Epithelial cell of umbilical artery (primary cell): ENCODE results near the gene PCDHA8. TPM values are rescaled to one million over a fixed set of nuclear protein-coding genes. Genes with fewer than 3 reads are reported as not detected.

Experiments
- total RNA-seq: library from RNA; depleted of rRNA; stranded (reverse); fragments of >200 nt; gene quantifications from 2 replicates; pipeline ENCODE4 v1.2.3, GENCODE V29; 2014

Gene PCDHA8
- 0.15 TPM in 1 of 2 replicates, not detected in the other for total RNA-seq

DNA sequence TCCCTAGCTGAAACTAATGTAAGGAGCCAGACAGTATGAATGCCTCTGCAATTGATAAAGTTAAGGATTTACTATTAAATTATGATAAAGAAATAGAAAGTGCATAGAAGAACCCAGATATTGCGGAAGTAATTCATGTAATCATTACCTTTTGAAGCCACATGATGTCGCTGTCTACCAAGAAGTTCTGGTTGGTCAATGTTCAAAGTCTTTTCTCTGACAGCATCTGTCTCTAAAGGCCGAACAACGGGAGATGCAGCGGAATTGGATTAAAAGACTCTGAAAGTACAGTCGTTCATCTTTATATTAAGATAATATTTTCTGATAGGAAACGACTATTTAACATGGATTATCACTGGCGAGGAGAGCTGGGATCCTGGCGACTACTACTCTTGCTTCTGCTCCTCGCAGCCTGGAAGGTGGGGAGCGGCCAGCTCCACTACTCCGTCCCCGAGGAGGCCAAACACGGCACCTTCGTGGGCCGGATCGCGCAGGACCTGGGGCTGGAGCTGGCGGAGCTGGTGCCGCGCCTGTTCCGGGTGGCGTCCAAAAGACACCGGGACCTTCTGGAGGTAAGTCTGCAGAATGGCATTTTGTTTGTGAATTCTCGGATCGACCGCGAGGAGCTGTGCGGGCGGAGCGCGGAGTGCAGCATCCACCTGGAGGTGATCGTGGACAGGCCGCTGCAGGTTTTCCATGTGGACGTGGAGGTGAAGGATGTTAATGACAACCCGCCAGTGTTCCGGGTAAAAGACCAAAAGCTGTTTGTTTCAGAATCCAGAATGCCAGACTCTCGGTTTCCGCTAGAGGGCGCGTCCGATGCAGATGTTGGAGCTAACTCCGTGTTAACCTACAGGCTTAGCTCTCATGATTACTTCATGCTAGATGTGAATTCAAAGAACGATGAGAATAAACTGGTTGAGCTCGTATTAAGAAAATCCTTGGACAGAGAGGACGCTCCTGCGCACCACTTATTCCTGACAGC lies at the start of gene PCDHA8:
Gene PCDHA8 (plus strand): TSS at position 210 of the 985 bp plus-strand sequence. CDS start 135 bp downstream, at position 345.

GRCh38 chr5:140794595-140795258 lies 46.3 kb upstream of the PCDHA8 start, which contains the start of gene PCDHA2:
Gene PCDHA2, plus strand, starts transcription at chr5:140794852.

DNA sequence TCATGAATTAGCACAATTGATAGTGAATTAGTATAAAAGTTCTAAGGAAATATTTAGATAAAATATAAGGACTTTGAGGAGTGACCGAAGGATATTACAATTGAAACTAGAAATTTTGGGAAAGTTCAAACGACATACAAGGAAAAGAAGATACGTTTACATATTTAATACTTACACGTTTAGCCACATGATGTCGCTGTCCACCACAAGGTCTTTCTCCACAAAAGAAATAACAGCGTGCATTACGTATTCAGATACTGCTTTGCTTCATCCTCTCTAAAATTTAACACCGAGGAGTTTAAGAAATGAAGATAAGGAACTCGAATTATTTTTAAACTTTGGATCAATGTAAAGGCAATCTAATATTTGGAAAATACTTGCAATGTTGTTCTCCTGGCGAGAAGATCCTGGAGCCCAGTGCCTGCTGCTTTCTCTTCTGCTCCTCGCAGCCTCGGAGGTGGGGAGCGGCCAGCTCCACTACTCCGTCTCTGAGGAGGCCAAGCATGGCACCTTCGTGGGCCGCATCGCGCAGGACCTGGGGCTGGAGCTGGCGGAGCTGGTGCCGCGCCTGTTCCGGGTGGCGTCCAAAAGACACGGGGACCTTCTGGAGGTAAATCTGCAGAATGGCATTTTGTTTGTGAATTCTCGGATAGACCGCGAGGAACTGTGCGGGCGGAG lies 40.0 kb upstream of the PCDHA8 start, which contains the start of gene PCDHA3:
Gene PCDHA3 (plus strand): TSS at position 242 of the 678 bp plus-strand sequence.

GRCh38 chr5:140806834-140807775 lies 33.9 kb upstream of the PCDHA8 start, which contains the start of gene PCDHA4:
Gene PCDHA4, plus strand, starts transcription at chr5:140807068.

DNA sequence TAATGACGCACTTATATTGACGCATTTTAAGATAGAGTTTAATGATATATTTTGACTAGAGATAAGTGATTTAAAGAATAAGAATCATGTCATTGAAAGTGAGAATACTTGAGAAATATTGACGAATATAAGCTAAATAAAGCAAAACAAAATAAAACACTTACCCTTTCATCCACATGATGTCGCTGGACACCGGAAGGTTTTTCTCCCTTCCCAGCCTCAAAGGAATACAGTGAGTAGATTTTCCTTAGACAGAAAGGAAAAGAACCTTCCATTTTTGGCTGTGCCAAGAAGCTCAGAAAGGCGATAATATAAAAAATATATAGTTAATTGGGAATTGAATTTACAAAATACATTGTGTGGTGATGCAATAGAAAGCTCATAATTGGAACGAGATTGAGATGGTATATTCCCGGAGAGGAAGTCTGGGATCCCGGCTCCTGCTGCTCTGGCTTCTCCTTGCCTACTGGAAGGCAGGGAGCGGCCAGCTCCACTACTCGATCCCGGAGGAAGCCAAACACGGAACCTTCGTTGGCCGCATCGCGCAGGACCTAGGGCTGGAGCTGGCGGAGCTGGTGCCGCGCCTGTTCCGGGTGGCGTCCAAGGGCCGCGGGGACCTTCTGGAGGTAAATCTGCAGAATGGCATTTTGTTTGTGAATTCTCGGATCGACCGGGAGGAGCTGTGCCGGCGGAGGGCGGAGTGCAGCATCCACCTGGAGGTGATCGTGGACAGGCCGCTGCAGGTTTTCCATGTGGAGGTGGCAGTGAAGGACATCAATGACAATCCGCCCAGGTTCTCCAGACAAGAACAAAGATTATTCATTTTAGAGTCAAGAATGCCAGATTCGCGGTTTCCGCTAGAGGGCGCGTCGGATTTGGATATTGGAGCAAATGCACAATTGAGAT lies 19.4 kb upstream of the PCDHA8 start, which contains the start of gene PCDHA5:
Gene PCDHA5 (plus strand): TSS at position 239 of the 906 bp plus-strand sequence.

DNA sequence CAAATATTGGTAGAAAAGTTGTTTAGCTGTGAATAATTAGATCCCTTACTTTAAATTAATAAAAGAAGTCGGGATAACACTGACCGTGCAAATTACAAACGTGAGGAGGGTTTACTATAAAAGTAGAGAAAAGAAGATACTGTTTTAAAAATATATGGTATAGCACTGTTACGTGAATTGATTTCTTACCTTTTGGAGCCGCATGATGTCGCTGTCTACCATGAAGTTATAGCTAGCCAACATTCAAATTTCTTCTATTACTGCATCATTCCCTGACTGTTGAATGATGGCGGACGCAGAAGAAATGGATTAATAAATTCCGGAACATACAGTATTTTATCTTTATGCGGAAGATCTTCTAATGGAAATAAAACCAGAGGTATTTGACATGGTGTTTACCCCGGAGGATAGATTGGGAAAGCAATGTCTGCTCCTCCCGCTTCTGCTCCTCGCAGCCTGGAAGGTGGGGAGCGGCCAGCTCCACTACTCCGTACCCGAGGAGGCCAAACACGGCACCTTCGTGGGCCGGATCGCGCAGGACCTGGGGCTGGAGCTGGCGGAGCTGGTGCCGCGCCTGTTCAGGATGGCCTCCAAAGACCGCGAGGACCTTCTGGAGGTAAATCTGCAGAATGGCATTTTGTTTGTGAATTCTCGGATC lies 13.2 kb upstream of the PCDHA8 start, which contains the start of gene PCDHA6:
Gene PCDHA6 (plus strand): TSS at position 257 of the 658 bp plus-strand sequence. CDS start 132 bp downstream, at position 389.

GRCh38 chr5:140833993-140834392 lies 7.0 kb upstream of the PCDHA8 start, which contains the start of gene PCDHA7:
Gene PCDHA7, plus strand, starts transcription at chr5:140834269. Its CDS starts 115 bp downstream, at chr5:140834384.

DNA sequence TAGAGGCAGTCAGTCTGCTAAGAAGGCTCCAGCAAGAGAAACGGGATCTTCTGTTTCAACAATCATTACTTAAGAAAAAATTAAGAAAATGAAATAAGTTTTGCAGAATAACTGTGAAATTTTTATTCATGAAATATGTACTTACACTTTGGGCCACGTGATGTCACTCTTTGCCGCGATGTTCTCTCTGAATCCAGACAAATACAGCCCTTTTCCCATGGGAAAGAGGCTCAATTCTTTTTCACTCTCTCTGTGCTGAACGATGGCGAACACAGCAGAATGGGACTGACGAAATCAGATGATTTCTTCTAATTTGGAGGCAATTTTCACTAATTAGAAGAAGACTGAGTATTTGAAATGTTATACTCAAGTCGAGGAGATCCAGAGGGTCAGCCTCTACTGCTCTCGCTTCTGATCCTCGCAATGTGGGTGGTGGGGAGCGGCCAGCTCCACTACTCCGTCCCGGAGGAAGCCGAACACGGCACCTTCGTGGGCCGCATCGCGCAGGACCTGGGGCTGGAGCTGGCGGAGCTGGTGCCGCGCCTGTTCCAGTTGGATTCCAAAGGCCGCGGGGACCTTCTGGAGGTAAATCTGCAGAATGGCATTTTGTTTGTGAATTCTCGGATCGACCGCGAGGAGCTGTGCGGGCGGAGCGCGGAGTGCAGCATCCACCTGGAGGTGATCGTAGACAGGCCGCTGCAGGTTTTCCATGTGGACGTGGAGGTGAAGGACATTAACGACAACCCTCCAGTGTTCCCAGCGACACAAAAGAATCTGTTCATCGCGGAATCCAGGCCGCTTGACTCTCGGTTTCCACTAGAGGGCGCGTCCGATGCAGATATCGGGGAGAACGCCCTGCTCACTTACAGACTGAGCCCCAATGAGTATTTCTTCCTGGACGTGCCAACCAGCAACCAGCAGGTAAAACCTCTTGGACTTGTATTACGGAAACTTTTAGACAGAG lies 7.4 kb downstream of the PCDHA8 start, which contains the start of gene PCDHA9:
Gene PCDHA9 (plus strand): TSS at position 244 of the 964 bp plus-strand sequence. CDS start 114 bp downstream, at position 358.

DNA sequence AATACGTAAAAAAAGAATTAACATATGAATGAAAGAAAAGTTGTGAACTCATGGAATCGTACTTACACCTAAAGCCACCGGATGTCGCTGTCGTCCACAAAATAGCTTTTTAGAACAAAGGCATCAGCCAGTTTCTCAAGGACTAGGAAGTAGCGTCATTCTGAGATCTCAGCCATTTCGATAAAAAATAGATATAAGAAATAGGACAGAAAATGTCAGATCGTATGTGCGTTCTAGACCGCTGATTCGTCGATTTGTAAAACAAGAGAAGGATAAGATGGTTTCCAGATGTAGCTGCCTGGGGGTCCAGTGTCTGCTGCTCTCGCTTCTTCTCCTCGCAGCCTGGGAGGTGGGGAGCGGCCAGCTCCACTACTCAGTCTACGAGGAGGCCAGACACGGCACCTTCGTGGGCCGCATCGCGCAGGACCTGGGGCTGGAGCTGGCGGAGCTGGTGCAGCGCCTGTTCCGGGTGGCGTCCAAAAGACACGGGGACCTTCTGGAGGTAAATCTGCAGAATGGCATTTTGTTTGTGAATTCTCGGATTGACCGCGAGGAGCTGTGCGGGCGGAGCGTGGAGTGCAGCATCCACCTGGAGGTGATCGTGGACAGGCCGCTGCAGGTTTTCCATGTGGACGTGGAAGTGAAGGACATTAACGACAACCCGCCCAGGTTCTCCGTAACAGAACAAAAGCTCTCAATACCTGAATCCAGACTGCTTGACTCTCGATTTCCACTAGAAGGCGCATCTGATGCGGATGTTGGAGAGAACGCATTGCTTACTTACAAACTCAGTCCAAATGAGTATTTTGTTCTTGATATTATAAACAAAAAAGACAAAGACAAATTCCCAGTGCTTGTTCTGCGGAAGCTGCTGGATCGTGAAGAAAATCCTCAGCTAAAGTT lies 15.0 kb downstream of the PCDHA8 start, which contains the start of gene PCDHA10:
Gene PCDHA10 (plus strand): TSS at position 126 of the 903 bp plus-strand sequence. CDS start 152 bp downstream, at position 278.

DNA sequence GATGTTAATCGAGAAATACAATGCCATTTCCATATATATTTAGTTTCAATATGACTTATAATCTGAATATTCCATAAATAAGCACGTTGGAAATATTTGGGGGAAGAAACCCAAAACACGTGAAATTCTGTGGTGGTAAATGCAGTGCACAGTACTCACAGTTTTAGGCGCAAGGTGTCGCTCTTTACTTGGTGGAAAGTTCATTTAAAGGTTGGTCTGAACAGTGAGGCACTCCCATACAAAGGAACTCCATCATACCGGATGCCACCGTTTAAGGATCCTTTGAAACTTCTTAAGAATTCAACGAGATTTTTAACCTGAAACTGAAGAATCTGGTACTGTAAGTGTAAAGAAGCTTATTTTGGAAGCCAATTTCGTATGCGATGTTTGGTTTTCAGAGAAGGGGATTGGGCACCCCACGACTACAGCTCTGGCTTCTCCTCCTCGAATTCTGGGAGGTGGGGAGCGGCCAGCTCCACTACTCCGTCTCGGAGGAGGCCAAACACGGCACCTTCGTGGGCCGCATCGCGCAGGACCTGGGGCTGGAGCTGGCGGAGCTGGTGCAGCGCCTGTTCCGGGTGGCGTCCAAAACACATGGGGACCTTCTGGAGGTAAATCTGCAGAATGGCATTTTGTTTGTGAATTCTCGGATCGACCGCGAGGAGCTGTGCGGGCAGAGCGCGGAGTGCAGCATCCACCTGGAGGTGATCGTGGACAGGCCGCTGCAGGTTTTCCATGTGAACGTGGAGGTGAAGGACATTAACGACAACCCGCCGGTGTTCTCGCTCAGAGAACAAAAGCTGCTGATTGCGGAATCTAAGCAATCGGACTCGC lies 28.0 kb downstream of the PCDHA8 start, which contains the start of gene PCDHA11:
Gene PCDHA11 (plus strand): TSS at position 237 of the 834 bp plus-strand sequence. CDS start 147 bp downstream, at position 384.

DNA sequence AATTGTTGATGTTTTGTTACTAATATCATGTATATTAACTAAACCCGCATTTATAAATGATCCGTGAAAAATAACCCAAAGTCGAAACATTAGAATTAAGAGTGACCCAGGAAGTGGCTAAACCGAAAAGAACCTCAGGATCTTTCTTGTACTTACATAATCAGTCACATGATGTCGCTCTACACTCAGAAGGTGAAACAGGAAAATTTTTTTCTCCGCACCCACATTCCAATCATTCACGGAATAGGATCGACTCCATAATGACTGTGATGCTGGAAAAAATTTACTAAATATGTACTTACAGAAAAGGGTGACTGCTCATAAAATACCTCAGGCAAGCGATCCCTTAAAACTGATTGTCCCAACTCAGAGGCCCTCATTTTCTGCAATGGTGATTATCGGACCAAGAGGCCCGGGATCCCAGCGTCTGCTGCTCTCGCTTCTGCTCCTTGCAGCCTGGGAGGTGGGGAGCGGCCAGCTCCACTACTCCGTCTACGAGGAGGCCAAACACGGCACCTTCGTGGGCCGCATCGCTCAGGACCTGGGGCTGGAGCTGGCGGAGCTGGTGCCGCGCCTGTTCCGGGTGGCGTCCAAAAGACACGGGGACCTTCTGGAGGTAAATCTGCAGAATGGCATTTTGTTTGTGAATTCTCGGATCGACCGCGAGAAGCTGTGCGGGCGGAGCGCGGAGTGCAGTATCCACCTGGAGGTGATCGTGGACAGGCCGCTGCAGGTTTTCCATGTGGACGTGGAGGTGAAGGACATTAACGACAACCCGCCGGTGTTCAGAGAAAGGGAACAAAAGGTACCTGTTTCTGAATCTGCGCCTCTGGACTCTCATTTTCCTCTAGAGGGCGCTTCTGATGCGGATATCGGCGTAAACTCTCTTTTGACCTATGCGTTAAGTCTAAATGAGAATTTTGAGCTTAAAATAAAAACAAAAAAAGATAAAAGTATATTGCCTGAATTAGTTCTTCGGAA lies 34.4 kb downstream of the PCDHA8 start, which contains the start of gene PCDHA12:
Gene PCDHA12 (plus strand): TSS at position 224 of the 981 bp plus-strand sequence. CDS start 165 bp downstream, at position 389.

DNA sequence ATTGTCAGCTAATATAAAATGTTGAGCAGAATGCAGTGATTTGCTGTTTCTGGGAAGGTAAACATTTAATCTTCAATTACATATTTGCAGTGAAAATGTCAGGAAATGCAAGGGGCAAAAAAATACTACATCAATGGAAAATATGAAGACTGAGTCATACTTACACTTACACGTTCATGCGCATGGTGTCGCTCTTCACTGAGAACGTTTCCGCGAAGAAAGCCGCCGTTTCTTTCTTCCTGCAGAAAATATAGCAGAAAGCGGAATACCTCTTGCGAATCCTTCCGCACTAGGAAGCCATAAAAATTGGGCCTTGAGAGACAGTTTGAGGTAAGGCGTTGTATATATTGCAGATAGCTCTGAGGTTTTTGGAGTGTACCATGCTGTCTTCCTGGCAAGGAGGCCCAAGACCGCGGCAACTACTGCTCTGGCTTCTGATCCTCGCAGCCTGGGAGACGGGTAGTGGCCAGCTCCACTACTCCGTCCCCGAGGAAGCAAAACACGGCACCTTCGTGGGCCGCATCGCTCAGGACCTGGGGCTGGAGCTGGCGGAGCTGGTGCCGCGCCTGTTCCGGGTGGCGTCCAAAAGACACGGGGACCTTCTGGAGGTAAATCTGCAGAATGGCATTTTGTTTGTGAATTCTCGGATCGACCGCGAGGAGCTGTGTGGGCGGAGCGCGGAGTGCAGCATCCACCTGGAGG lies 41.1 kb downstream of the PCDHA8 start, which contains the start of gene PCDHA13:
Gene PCDHA13 (plus strand): TSS at position 236 of the 702 bp plus-strand sequence. CDS start 145 bp downstream, at position 381.

